GM21381 (cell line): ENCODE data around the gene MRPL58.
A peak's percentile ranks its signal among the peaks of the same experiment; 100 is the strongest.
"Not testable (repeated sequence)": the region's sequence is repeated elsewhere in the genome, so short reads cannot be mapped to it uniquely, and the experiment has no call there.

Experiments
- ATAC-seq: cut with Tn5 transposase; IDR thresholded peaks from one replicate; pipeline ENCODE4 v1.9.1; 2021; ENCODE audit warnings: mild to moderate bottlenecking, moderate library complexity; ENCODE audit not compliant: unreplicated experiment

MRPL58 gene

DNA sequence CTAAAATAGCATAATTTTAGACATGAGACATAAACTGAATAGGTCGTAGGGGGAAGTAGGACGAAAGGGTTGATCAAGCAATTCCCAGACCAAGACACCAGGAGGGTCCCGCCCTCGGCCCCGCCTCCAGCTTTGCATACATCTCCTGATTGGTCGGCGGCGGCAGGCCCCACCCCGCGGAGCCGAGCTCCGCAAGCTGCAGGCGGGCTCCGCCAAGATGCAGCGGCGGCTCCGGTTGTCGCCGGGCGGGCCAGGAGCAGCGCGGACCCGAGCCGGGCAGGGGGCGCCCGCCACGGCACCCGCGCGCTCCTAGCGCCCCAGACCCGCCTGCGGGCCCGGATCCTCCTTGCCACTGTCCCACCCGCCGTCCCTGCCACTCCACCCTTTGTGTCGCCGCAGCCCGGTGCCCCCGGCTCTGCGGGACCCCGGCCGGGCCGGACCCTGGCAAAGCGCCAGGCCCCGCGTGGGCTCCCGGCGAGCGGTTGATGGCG, 25.0 kb upstream of the MRPL58 start, which contains the start of gene CDR2L:
Gene CDR2L (plus strand): TSS at position 215 of the 491 bp plus-strand sequence. CDS start 412 bp downstream, outside the sequence.
- peak; percentile 95 for ATAC-seq

DNA sequence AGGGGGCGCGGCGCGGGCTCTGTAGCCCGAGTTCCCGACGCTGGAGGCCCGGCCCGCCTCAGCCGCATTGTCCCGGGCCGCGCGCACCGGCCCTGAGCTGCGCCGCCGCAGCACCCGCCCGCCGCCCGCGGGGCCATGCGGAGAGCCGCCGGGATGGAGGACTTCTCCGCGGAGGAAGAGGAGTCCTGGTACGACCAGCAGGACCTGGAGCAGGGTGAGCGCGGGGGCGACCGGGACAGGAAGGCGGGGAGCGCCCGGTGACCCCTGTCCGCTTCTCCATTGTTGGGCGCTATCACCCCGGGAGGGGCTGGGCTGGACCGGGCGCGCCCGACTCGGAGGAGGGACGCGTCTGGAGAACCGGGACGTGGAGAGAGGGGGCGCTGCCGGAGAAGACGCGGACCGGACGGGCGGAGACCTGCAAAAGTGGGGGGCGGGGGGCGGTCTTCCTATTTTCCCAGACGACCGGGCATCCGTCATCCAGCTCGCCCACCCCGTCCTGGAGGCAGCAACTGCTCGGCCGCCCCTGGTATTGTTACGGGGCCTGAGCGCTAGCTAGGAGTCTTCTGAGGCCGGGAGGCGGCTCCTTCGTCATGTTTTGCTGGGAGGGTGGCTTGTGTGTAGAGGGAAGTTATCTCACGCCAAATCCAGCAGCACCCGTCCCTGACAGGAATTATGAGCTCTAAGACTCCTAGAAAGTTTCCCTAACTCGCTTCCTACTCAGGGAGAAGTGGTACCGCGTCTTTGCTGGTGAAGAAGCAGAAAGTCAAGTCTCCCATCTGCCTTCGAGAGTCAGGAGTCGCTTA, 24.4 kb upstream of the MRPL58 start:
- peak; percentile 41 for ATAC-seq

- no peak for ATAC-seq
These were observed 21.8 kb upstream of the MRPL58 start for GRCh38 chr17:74990581-74991105.

GRCh38 chr17:74992223-74992622, 20.2 kb upstream of the MRPL58 start:
- ATAC-seq = no peak

DNA sequence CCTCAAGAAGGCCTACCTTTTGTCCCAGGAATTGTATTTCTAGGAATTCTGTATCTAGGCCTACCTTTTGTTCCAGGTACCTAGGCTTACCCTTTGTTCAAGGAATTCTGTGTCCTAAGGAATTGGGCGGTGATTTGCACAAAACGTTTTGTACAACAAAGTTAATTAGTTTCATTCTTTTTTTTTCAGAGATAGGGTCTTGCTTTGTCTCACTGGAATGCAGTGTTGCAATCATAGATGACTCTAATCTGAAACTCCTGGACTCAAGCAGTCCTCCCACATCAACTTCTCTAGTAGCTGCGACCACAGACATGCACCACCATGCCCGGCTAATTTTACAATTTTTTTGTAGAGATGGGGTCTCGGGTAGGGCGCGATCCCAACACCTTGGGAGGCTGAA, 18.0 kb upstream of the MRPL58 start:
- no peak for ATAC-seq

DNA sequence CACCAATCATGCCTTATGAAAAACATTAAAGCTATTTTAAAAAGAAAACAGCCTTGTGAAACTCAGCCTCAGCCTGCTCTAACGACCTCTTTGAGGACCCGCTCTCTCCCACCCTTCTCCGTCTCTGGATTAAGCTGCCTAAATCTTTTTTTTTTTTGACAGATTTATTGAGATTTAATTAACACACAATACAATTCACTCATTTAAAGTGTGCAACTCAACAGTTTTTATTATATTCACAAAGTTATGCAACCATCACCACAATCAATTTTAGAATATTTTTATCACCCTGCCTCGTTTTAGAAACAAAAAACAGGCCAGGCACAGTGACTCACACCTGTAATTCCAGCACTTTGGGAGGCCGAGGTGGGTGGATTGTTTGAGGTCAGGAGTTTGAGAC, 16.6 kb upstream of the MRPL58 start:
- no peak for ATAC-seq

GRCh38 chr17:74998783-74999182, 13.7 kb upstream of the MRPL58 start:
- no peak for ATAC-seq

GRCh38 chr17:74999523-74999922, 12.9 kb upstream of the MRPL58 start:
- ATAC-seq = no peak

DNA sequence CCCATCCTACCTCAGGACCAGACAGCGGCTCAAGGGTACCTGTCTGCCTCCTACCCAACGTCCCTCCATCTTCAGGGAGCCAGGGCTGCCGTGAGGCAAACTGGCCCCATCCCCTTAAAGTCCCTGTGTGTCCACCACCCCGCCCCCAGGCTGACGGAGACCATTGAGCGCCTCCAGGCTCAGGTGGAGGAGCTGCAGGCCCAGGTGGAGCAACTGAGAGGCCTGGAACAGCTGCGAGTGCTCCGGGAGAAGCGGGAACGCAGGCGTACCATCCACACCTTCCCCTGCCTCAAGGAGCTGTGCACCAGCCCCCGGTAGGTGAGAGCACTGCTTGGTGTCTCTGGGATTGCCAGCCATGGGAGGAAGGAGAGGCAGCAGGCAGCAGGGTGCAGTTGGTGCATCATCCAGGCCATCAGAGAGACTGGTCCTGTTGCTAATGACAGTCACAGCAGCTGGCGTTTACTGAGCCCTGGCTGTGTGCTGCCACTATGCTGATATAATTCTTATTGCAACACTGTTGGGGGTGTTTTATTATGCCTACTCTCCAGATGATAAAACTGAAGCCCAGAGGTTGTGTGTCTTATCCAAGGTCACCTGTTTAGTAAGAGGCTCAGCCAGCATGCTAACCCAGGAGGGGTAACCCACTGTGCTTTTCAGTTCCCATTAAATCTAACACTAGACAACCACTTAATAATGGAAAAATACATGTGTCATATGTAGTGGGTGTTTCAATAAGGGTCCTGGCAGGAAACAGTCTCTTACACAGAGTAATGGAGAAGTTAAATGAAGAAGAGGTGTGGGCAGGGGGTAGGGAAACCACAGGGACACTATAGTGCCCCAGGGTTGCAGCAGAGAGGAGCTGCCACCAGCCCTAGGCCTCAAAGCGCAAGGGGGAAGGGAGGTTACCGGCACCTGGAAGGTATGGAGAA, 10.3 kb upstream of the MRPL58 start:
- ATAC-seq = no peak

GRCh38 chr17:75003070-75003956, 9.2 kb upstream of the MRPL58 start:
- no peak for ATAC-seq

DNA sequence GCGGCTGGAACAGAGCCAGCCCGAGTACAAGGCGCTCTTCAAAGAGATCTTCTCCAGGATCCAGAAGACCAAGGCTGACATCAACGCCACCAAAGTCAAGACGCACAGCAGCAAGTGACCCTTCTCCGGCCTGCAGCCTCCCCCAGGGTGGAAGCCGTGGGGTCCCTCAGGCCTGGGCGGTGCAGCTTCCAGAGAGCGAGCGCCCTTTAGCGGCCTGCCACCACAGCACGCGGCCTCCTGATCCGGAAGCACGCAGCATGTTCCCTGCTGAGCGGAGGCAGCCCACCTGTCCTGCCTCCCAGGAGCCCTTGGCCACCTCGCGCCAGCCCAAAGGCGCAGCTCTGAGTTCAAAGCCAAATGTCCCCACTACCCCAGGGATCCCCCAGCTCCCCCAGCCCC, 8.5 kb upstream of the MRPL58 start:
- no peak for ATAC-seq

DNA sequence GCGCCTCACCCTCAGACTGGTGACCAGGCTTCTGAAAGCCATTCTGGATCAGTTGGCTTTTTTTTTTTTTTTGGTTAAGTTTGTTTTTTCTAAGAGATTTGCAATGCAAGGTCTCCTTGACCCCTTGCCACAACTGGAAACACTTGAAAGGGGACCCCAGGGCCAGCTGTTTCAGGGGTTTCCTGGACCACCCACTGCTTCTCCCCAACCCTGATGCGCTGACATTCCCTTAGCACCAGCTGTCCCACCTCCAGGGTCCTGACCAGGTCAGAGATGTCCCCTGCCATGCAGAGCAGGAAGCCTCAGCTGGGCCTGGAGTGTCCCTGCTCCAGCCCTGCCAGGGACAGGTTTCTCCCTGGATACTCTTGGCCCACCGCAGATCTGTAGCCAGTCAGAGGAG, 8.1 kb upstream of the MRPL58 start:
- no peak for ATAC-seq

- no peak for ATAC-seq
These were observed 7.2 kb upstream of the MRPL58 start for GRCh38 chr17:75005291-75005690.

DNA sequence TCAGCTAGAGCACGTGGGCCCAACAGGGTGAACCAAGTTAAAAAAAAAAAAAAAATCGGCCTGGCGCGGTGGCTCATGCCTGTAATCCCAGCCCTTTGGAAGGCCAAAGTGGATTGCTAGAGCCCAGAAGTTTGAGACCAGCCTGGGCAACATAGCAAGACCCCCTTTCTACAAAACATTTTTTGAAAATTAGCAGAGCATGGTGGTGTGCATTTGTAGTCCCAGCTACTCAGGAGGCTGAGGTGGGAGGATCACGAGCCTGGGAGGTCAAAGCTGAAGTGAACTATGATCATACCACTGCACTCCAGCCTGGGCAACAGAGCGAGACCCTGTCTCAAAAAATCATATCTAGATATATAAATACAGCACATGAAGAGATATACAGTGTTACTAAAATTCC, 6.4 kb upstream of the MRPL58 start:
- not testable (repeated sequence) for ATAC-seq

GRCh38 chr17:75006653-75007052, 5.8 kb upstream of the MRPL58 start:
- ATAC-seq = no peak

- no peak for ATAC-seq
These were observed 4.1 kb upstream of the MRPL58 start for GRCh38 chr17:75008373-75008772.

DNA sequence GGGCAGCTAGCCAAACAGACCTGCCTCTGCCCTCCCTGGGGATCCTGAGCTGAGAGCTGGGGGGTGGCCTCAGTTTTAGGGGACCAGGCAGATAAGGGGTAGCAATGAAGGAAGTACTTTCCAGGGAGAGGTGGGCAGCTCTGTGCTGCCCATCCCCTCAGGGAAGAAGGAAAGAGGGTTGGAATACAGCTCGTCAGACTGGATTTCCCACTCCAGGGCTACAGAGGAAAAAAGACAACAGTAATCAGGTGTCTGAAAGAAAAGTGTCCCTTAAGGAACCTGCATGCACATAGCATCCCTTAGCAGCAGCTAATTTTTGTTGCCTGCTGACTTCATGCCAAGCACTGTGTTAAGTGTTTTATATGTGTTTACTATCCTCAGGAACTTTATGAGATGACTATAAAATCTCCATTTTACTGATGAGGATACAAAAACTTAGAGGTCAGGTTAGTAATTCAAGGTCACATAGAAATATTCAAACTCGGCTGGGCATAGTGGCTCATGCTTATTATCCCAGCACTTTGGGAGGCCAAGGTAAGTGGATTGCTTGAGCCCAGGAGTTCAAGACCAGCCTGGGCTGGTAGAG, 3.2 kb upstream of the MRPL58 start:
- ATAC-seq = no peak

DNA sequence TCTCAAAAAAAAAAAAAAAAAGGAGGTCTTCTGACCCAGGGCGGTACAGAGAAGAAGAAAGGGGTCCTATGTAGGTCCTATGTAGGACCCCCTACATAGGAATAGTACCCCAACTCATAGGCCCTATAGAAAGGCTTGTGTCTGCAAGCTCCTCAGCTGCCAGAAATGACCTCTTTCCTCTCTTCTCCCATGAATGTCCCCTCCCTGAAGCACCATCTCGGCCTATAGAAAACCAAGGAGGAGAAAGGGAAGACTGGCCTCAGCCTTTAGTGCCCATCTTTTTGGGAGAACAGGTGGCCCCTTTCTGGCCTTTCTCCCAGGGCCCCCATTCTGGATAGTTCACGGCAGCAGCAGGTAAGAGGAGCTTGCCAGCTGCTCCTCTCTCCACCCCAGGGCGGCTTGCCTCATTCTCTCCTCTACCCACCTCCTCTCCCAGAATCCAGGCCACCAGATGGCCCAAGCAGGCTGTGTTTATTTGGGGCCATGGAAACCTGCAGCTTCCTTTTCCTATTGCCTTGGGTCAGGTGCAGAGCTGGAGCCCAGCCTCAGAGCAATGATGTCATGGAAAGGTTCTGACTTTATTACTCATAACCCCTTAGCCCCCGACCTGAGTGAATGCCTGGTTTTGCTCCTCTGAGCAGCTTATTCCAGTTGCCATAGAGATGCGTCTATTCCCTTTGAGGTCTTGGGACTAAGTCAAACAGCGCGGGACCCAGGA, 1.6 kb upstream of the MRPL58 start:
- no peak for ATAC-seq

- ATAC-seq = no peak
These were observed 922 bp upstream of the MRPL58 start for GRCh38 chr17:75011401-75012095.
